K562 (cell line): ENCODE measurements around the gene ELL3. TPM values are rescaled to one million over a fixed set of nuclear protein-coding genes. Genes with fewer than 3 reads are reported as not detected.

Experiments
- DPF2 ChIP-seq: fragments of 450-650 bp; IDR thresholded peaks from 2 replicates; pipeline ENCODE4 v1.6.1; 2016
- GTF2B ChIP-seq: IDR thresholded peaks from 2 replicates; pipeline ENCODE4 v1.6.1; 2011; ENCODE audit not compliant: insufficient read length; ENCODE audit errors: extremely low read depth
- HBP1 ChIP-seq: fragments of 450-650 bp; formaldehyde crosslinking; IDR thresholded peaks from 2 replicates; pipeline ENCODE4 v1.4.0; 2022; ENCODE audit warnings: missing genetic modification characterization
- HMG20B ChIP-seq: fragments of 250-450 bp; sonication (Bioruptor Pico); IDR thresholded peaks from 2 replicates; pipeline ENCODE4 v1.5.0; 2021; ENCODE audit warnings: mild to moderate bottlenecking
- KLF16 ChIP-seq: IDR thresholded peaks from 2 replicates; pipeline ENCODE4 v1.6.1; 2016; ENCODE audit warnings: antibody characterized with exemption
- MCM3 ChIP-seq: fragments of 450-650 bp; IDR thresholded peaks from 2 replicates; pipeline ENCODE4 v1.6.1; 2016
- MIER1 ChIP-seq: fragments of 450-650 bp; IDR thresholded peaks from 2 replicates; pipeline ENCODE4 v1.6.1; 2016; ENCODE audit warnings: antibody characterized with exemption, mild to moderate bottlenecking, low read depth
- NCOA2 ChIP-seq, 2 experiments: fragments of 450-650 bp; IDR thresholded peaks; 2 replicates each; pipeline ENCODE4 v1.6.1; 2018; ENCODE audit warnings: mild to moderate bottlenecking in 2 of 2, moderate library complexity in 1 of 2; ENCODE audit not compliant: partially characterized antibody in 2 of 2
- NFIC ChIP-seq: fragments of 450-650 bp; IDR thresholded peaks from 2 replicates; pipeline ENCODE4 v1.6.1; 2017; ENCODE audit warnings: mild to moderate bottlenecking, inconsistent platforms
- NFXL1 ChIP-seq: fragments of 450-650 bp; formaldehyde crosslinking; IDR thresholded peaks from 2 replicates; pipeline ENCODE4 v1.4.0; 2021; ENCODE audit warnings: mild to moderate bottlenecking
- POLR2H ChIP-seq: IDR thresholded peaks from 2 replicates; pipeline ENCODE4 v1.6.1; 2016; ENCODE audit warnings: missing genetic modification characterization, low read depth, mild to moderate bottlenecking, control low read depth, missing compliant biosample characterization, moderate library complexity
- RAD21 ChIP-seq, 2 experiments: fragments of 250-450 bp in 1 of 2; fragments of 450-650 bp in 1 of 2; sonication (Bioruptor Pico) in 1 of 2; formaldehyde crosslinking in 1 of 2; IDR thresholded peaks in 1 of 2; conservative IDR thresholded peaks in 1 of 2; 2 replicates each; pipeline versions ENCODE4 v1.4.0 to v1.8.0; 2020 to 2022; ENCODE audit warnings: mild to moderate bottlenecking in 2 of 2, moderate library complexity in 1 of 2
- TAL1 ChIP-seq: fragments of 450-650 bp; IDR thresholded peaks from 2 replicates; pipeline ENCODE4 v1.6.1; 2016; ENCODE audit warnings: mild to moderate bottlenecking
- ZNF384 ChIP-seq: IDR thresholded peaks from 2 replicates; pipeline ENCODE4 v1.6.1; 2012; ENCODE audit warnings: low read depth, low read length, improper control_type of control experiment
- ZNF398 ChIP-seq: fragments of 250-450 bp; sonication (Bioruptor Pico); IDR thresholded peaks from 2 replicates; pipeline ENCODE4 v1.8.0; 2021; ENCODE audit warnings: moderate library complexity, mild to moderate bottlenecking, inconsistent platforms
- polyA plus RNA-seq, 8 experiments: library from polyadenylated mRNA; depleted of rRNA in 4 of 8; stranded (reverse) in 5 of 8; unstranded in 3 of 8; fragments of >200 nt; fragmentation: Nextera tagmentation in 2 of 8; fragmentation: Illumina TruSeq in 1 of 8; extraction: Ambion mirVana in 2 of 8; extraction: Trizol in 1 of 8; gene quantifications; 2 replicates each; pipeline versions ENCODE4 v1.2.1 to v1.2.3, GENCODE V29; 2011 to 2014; ENCODE audit warnings: inconsistent platforms in 1 of 8, missing spikeins in 1 of 8
- total RNA-seq, 7 experiments: library from RNA; depleted of rRNA in 6 of 7; stranded (reverse); fragments of >200 nt in 6 of 7; fragmentation: Illumina TruSeq in 2 of 7; extraction: Trizol in 2 of 7; gene quantifications; 2 replicates each; pipeline versions ENCODE4 v1.2.1 to v1.2.3, GENCODE V29; 2011 to 2021; ENCODE audit warnings: low replicate concordance in 1 of 7
- TF ChIP-seq, protein P1 (sequence below): IDR thresholded peaks from 2 replicates; pipeline ENCODE4 v1.6.1; 2012; ENCODE audit warnings: low read depth, low read length, improper control_type of control experiment, borderline replicate concordance

ELL3 gene
- total and polyA plus RNA-seq, 9 of the 15 experiments (the other 6 are each of a cell fraction or from before 2014, with no cell fraction given): 0.80 to 5.2 (median 2.6) TPM

- TF ChIP-seq GTF2B: no peak
- no peak for TF ChIP-seq HMG20B (CRISPR knock-in tag)
- no peak for TF ChIP-seq ZNF398 (CRISPR knock-in tag)
- TF ChIP-seq POLR2H (tag): peak; percentile 21; the same call in 1 of the 2 replicates
- TF ChIP-seq TAL1: no peak
- no peak for TF ChIP-seq NFIC
- no peak for TF ChIP-seq KLF16
- no peak for TF ChIP-seq NFXL1 (CRISPR knock-in tag)
- peak in 1 of 2 experiments; percentile 53; a peak in 2 of 4 replicates for TF ChIP-seq RAD21 (CRISPR knock-in tag; conservative IDR thresholded peaks at IDR 0.05 in 1 of 2, IDR thresholded peaks at IDR 0.05 in 1 of 2)
- TF ChIP-seq NCOA2 (IDR thresholded peaks at IDR 0.05; ENCODE audit: partially characterized antibody in 2 of 2): no peak
- TF ChIP-seq DPF2: no peak
- TF ChIP-seq MCM3: no peak
- TF ChIP-seq HBP1 (CRISPR knock-in tag): no peak
- TF ChIP-seq, protein P1, sequence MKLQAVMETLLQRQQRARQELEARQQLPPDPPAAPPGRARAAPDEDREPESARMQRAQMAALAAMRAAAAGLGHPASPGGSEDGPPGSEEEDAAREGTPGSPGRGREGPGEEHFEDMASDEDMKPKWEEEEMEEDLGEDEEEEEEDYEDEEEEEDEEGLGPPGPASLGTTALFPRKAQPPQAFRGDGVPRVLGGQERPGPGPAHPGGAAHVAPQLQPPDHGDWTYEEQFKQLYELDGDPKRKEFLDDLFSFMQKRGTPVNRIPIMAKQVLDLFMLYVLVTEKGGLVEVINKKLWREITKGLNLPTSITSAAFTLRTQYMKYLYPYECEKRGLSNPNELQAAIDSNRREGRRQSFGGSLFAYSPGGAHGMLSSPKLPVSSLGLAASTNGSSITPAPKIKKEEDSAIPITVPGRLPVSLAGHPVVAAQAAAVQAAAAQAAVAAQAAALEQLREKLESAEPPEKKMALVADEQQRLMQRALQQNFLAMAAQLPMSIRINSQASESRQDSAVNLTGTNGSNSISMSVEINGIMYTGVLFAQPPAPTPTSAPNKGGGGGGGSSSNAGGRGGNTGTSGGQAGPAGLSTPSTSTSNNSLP: no peak
- no peak for TF ChIP-seq MIER1
- TF ChIP-seq ZNF384: peak; percentile 61
Measured at GRCh38 chr15:43769584-43770228, 7.1 kb downstream of the ELL3 start (continued).
